Endothelial cell of umbilical vein (primary cell): ENCODE measurements around the gene CKLF. TPM values are rescaled to one million over a fixed set of nuclear protein-coding genes. Genes with fewer than 3 reads are reported as not detected.

Experiments used
- BruUV-seq: library from RNA; stranded (reverse); fragments of 400-500 nt; replicated peaks from 2 replicates; lab custom pipeline; 2021; lab: Mats Ljungman, UMichigan
- CTCF ChIA-PET: fragments of 300-600, 350-600 bp; sonication (Branson Sonifier 250); formaldehyde crosslinking; loops from one replicate; lab custom pipeline; 2021; ENCODE audit warnings: antibody characterized with exemption, inconsistent platforms; lab: Charles Lee
- POLR2A ChIA-PET: fragments of 300-600, 350-600 bp; sonication (Branson Sonifier 250); formaldehyde crosslinking; loops from one replicate; lab custom pipeline; 2021; ENCODE audit warnings: antibody characterized with exemption, inconsistent platforms; lab: Charles Lee
- DNase-seq: peaks from one replicate; pipeline ENCODE4 v3.0.0-alpha.2; 2011; ENCODE audit warnings: low read depth, low spot score
- FAIRE-seq: peaks from 2 replicates; lab custom pipeline; 2011; peaks lifted over from hg19 to GRCh38; lab: Jason Lieb, UNC
- H2AFZ ChIP-seq: 2 replicates; pipeline ENCODE4 v1.6.0; 2012; ENCODE audit warnings: low read depth, low read length, control low read depth, inconsistent platforms
- H3K27ac ChIP-seq: 2 replicates; pipeline ENCODE4 v1.5.1; 2011; ENCODE audit warnings: low read depth, mild to moderate bottlenecking, control low read depth, low read length, moderate library complexity; ENCODE audit not compliant: insufficient read depth
- H3K27me3 ChIP-seq, 2 experiments: 2 replicates each; pipeline versions ENCODE4 v1.6.0 to v1.6.1; 2011; ENCODE audit warnings: low read length in 2 of 2, mixed read lengths in 1 of 2; ENCODE audit not compliant: control insufficient read depth in 2 of 2, insufficient read depth in 2 of 2
- H3K36me3 ChIP-seq, 2 experiments: 2 replicates in 1 of 2; 3 replicates in 1 of 2; pipeline ENCODE4 v1.5.1; 2011; ENCODE audit warnings: low read length in 2 of 2, mild to moderate bottlenecking in 1 of 2, moderate library complexity in 1 of 2; ENCODE audit not compliant: control insufficient read depth in 2 of 2, insufficient read depth in 2 of 2; ENCODE audit errors: extremely low read depth in 1 of 2
- H3K4me1 ChIP-seq: 3 replicates; pipeline ENCODE4 v1.5.1; 2011; ENCODE audit warnings: mild to moderate bottlenecking, low read length; ENCODE audit not compliant: control insufficient read depth, insufficient read depth; ENCODE audit errors: extremely low read depth
- H3K4me2 ChIP-seq: 2 replicates; pipeline ENCODE4 v1.6.1; 2011; ENCODE audit warnings: low read length, control low read depth, mixed read lengths; ENCODE audit not compliant: insufficient read depth
- H3K4me3 ChIP-seq, 3 experiments: fragments of 200-600 bp in 1 of 3; sonication (generic), shearing (Covaris generic) in 1 of 3; replicated peaks in 1 of 3; 2 replicates each; pipeline ENCODE4 v1.5.1; 2011 to 2016; ENCODE audit warnings: control low read depth in 3 of 3, low read length in 3 of 3, mild to moderate bottlenecking in 2 of 3, inconsistent platforms in 1 of 3, low read depth in 1 of 3, moderate library complexity in 1 of 3; ENCODE audit not compliant: insufficient read depth in 1 of 3
- H3K79me2 ChIP-seq: 2 replicates; pipeline ENCODE4 v1.6.0; 2012; ENCODE audit warnings: low read length, inconsistent platforms; ENCODE audit not compliant: control insufficient read depth, insufficient read depth
- H3K9ac ChIP-seq: replicated peaks from 2 replicates; pipeline ENCODE3; 2011; ENCODE audit warnings: low read length, control low read depth; ENCODE audit not compliant: insufficient read depth; ENCODE audit errors: extremely low read depth
- H3K9me1 ChIP-seq: replicated peaks from 3 replicates; pipeline ENCODE4 v1.6.0; 2011; ENCODE audit warnings: mild to moderate bottlenecking, low read length; ENCODE audit not compliant: control insufficient read depth, insufficient read depth; ENCODE audit errors: extremely low read depth
- H3K9me3 ChIP-seq: replicated peaks from 2 replicates; pipeline ENCODE4 v1.5.1; 2012; ENCODE audit warnings: low read length, inconsistent platforms; ENCODE audit not compliant: control insufficient read depth, insufficient read depth
- H4K20me1 ChIP-seq: replicated peaks from 2 replicates; pipeline ENCODE3; 2011; ENCODE audit warnings: mild to moderate bottlenecking, low read length; ENCODE audit not compliant: control insufficient read depth, insufficient read depth; ENCODE audit errors: extremely low read depth
- EZH2 ChIP-seq: IDR thresholded peaks from 2 replicates; pipeline ENCODE4 v1.6.1; 2012; ENCODE audit warnings: borderline replicate concordance, low read depth, mild to moderate bottlenecking, moderate library complexity, low read length, inconsistent platforms; ENCODE audit not compliant: severe bottlenecking
- FOS ChIP-seq: IDR thresholded peaks from 2 replicates; pipeline ENCODE4 v1.6.1; 2011; ENCODE audit warnings: mild to moderate bottlenecking, low read length, moderate library complexity, borderline replicate concordance; ENCODE audit not compliant: insufficient read depth
- GATA2 ChIP-seq: IDR thresholded peaks from 2 replicates; pipeline ENCODE4 v1.7.0; 2011; ENCODE audit warnings: low read depth, mild to moderate bottlenecking, moderate library complexity, mixed read lengths, low read length; ENCODE audit not compliant: insufficient read length, insufficient read depth
- JUN ChIP-seq: IDR thresholded peaks from 2 replicates; pipeline ENCODE4 v1.6.1; 2011; ENCODE audit warnings: borderline replicate concordance, low read depth; ENCODE audit not compliant: insufficient read length, insufficient read depth
- MYC ChIP-seq: IDR thresholded peaks from one replicate; pipeline ENCODE4 v1.6.1; 2011; ENCODE audit warnings: mild to moderate bottlenecking, low read depth, low read length
- POLR2A ChIP-seq: IDR thresholded peaks from 2 replicates; pipeline ENCODE4 v1.6.1; 2012; ENCODE audit warnings: low read depth, mild to moderate bottlenecking, control low read depth, low read length
- POLR2AphosphoS5 ChIP-seq: IDR thresholded peaks from 2 replicates; pipeline ENCODE4 v1.6.1; 2012; ENCODE audit warnings: low read depth, mild to moderate bottlenecking, control low read depth, low read length, moderate library complexity; ENCODE audit not compliant: insufficient read depth
- dilution Hi-C: fragments of 300-500 bp; cut with MboI; formaldehyde crosslinking; loops from one replicate; pipeline ENCODE4 v1.15.0; 2019; ENCODE audit warnings: low sequenced_read_pairs; ENCODE audit not compliant: extremely low pct_ligation_motif_present
- intact Hi-C: fragments of 100-400 bp; cut with micrococcal nuclease; formaldehyde crosslinking; loops from one replicate; pipeline ENCODE4 v1.10.0; 2022
- polyA plus RNA-seq, 4 experiments: library from polyadenylated mRNA; depleted of rRNA in 3 of 4; stranded (reverse) in 3 of 4; unstranded in 1 of 4; fragments of >200 nt; gene quantifications; 2 replicates each; pipeline versions ENCODE4 v1.2.1 to v1.2.3, GENCODE V29; 2011 to 2012; ENCODE audit warnings: missing spikeins in 1 of 4
- total RNA-seq: library from RNA; stranded (reverse); gene quantifications from 2 replicates; pipeline ENCODE4 v1.2.3, GENCODE V29; 2021
- TF ChIP-seq, protein P1 (sequence below), 2 donors: IDR thresholded peaks; 1 replicate in 1 of 2; 2 replicates in 1 of 2; pipeline ENCODE4 v1.5.1; 2011; ENCODE audit warnings: low read length in 2 of 2, mild to moderate bottlenecking in 2 of 2, moderate library complexity in 2 of 2, control low read depth in 1 of 2, inconsistent platforms in 1 of 2, low read depth in 1 of 2; ENCODE audit not compliant: insufficient read depth in 1 of 2; ENCODE audit errors: extremely low read depth in 1 of 2
- TF ChIP-seq, protein P2 (sequence below): IDR thresholded peaks from 2 replicates; pipeline ENCODE4 v1.6.1; 2011; ENCODE audit not compliant: insufficient read depth, insufficient read length

Gene CKLF
- total and polyA plus RNA-seq, 2 donors (not counting 3 experiments of a cell fraction or from before 2014, with no cell fraction given) = 80.0 to 209 TPM

DNA sequence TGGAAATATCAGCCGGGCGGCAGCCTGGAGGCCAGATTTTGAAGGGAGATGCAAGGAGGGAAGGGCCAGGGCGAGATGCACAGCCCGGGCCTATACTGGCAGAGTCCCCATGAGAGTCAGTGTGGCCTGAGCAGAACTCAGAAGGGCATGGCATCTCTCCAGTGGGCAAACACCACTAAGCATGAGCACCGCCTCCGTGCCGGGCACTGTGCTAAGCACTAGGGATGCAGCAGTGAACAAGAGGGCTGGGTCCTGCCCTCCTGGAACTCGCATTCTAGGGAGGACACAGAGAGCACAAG lies 35.9 kb upstream of the CKLF start:
- Histone ChIP-seq H3K9ac (peak overlapping the region; percentile 59), H3K79me2 (no peaks in the 10 kb centered on the region), H4K20me1 (no peaks in the 10 kb centered on the region), H3K4me2 (peak overlapping the region; percentile 29), H3K27me3 (no peaks in the 10 kb centered on the region), H3K4me3 (no peak overlapping the region), H3K36me3 (no peaks in the 10 kb centered on the region), H2AFZ (no peak overlapping the region), H3K27ac (peak overlapping the region; percentile 87), H3K9me3 (no peaks in the 10 kb centered on the region), H3K4me1 (peaks cover 81% of the 10 kb centered on the region), H3K9me1 (no peaks in the 10 kb centered on the region)
- DNase-seq = no peak
- TF ChIP-seq, protein P1, sequence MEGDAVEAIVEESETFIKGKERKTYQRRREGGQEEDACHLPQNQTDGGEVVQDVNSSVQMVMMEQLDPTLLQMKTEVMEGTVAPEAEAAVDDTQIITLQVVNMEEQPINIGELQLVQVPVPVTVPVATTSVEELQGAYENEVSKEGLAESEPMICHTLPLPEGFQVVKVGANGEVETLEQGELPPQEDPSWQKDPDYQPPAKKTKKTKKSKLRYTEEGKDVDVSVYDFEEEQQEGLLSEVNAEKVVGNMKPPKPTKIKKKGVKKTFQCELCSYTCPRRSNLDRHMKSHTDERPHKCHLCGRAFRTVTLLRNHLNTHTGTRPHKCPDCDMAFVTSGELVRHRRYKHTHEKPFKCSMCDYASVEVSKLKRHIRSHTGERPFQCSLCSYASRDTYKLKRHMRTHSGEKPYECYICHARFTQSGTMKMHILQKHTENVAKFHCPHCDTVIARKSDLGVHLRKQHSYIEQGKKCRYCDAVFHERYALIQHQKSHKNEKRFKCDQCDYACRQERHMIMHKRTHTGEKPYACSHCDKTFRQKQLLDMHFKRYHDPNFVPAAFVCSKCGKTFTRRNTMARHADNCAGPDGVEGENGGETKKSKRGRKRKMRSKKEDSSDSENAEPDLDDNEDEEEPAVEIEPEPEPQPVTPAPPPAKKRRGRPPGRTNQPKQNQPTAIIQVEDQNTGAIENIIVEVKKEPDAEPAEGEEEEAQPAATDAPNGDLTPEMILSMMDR (IDR thresholded peaks at IDR 0.05; ENCODE audit: extremely low read depth in 1 of 2, insufficient read depth in 1 of 2, low read depth in 1 of 2, low read length in 2 of 2) = no peak
- intact Hi-C loops (loop anchor here (1.0 to 5.0 kb wide), 8 partner anchors 34 to 158 kb away; partner anchors contain the start of genes CMTM1, CMTM3 and TK2), dilution Hi-C loops (no loop called here)
- FAIRE-seq = no peak
- ChIA-PET CTCF (interaction anchor here (0.8 to 1.5 kb wide), 11 partner anchors 25 to 110 kb away, joined by 3 to 56 read pairs (median 8); partner anchors contain the start of gene BEAN1), POLR2A (no interaction called here)
- no TSS peak for BruUV-seq

DNA sequence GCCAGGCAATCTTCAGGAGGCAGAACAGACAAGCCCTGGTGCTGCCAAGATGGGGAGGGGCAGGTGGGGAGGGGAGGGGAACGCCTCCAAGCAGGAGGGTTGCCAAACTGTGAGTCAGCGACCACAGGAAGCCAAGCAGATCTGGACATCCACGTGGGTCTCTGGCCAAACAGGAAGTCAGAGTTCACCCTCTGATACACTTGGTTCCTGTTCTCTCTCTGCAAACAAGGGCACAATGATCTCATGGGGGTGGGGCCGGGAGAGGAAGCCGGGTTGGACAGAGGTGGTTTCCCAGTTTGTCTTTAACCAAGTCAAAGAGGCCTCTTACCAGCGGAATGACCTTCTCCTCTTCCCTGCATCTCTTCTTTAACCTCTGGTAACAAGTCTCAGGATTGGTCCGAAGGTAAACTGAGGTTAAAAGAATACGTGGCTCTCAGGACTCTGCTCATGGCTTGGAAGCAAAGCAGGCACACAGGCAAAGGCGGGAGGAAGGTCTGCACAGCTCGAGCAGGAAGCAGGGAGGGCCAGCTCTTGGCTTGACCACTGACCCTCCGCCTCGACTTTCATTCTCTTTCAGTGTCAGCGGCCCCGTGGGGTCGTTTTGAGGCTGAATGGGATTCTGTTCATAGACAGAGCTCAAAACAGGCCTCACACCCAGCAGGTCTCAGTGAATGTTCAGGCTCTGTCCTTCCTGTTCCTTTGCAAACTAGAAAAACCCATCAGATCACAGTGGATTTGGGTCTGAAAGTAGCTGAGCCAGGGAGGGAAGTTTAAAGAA lies 35.4 kb upstream of the CKLF start:
- TSS peak; percentile 95 for BruUV-seq
- DNase-seq (peak; percentile 100), FAIRE-seq (peak; percentile 99)
- no peaks in the 10 kb centered on the region for H4K20me1 ChIP-seq
- H3K4me1 ChIP-seq = peaks cover 81% of the 10 kb centered on the region
- peak overlapping the region; percentile 69 for H3K9ac ChIP-seq
- H3K27ac ChIP-seq = peak overlapping the region; percentile 97
- H3K27me3 ChIP-seq = no peaks in the 10 kb centered on the region
- intact Hi-C loops (loop anchor here (1.0 to 5.0 kb wide), 8 partner anchors 33 to 158 kb away; partner anchors contain the start of genes CMTM1, CMTM3 and TK2), dilution Hi-C loops (no loop called here)
- POLR2A ChIA-PET = interaction anchor here (0.9 kb wide), 1 partner anchor 148 kb away, joined by 4 read pairs; no protein-coding TSS in a partner anchor
- no peaks in the 10 kb centered on the region for H3K36me3 ChIP-seq
- CTCF ChIA-PET = interaction anchor here (1.0 to 1.3 kb wide), 4 partner anchors 9 to 110 kb away, joined by 3 to 5 read pairs (median 3); partner anchors contain the start of gene CMTM3
- peak overlapping the region in 1 of 3 experiments; percentile 0 for H3K4me3 ChIP-seq
- H3K9me3 ChIP-seq = no peaks in the 10 kb centered on the region
- no peaks in the 10 kb centered on the region for H3K79me2 ChIP-seq
- no peaks in the 10 kb centered on the region for H3K9me1 ChIP-seq
- H3K4me2 ChIP-seq = peak overlapping the region; percentile 39
- TF ChIP-seq FOS (peak; percentile 89), POLR2AphosphoS5 (peak; percentile 99), GATA2 (peak; percentile 82), EZH2 (no peak), POLR2A (peak; percentile 83), MYC (no peak), JUN (peak; percentile 96)
- TF ChIP-seq, protein P1 (IDR thresholded peaks at IDR 0.05; ENCODE audit: extremely low read depth in 1 of 2, insufficient read depth in 1 of 2, low read depth in 1 of 2, low read length in 2 of 2) = no peak
- TF ChIP-seq, protein P2, sequence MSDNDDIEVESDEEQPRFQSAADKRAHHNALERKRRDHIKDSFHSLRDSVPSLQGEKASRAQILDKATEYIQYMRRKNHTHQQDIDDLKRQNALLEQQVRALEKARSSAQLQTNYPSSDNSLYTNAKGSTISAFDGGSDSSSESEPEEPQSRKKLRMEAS = peak; percentile 87
- H2AFZ ChIP-seq = no peak overlapping the region
